T-cell (primary cell): ENCODE results near the gene INPP5D. TPM values are rescaled to one million over a fixed set of nuclear protein-coding genes. Genes with fewer than 3 reads are reported as not detected.

Source experiments
- ATAC-seq, 4 experiments: fragments of 200-7000 bp in 3 of 4; fragments of 150-1000 bp in 1 of 4; cut with Tn5 transposase; replicated peaks in 1 of 4; 1 replicate in 3 of 4; 2 replicates in 1 of 4; pipeline ENCODE4 v1.10.0; 2021; ENCODE audit warnings: moderate library complexity in 3 of 4, mild to moderate bottlenecking in 2 of 4, moderate number of reproducible peaks in 1 of 4
- CTCF ChIA-PET, 2 donors: fragments of 300-600 bp; sonication (Branson Sonifier 250); formaldehyde crosslinking; loops; one replicate each; lab custom pipeline; 2022; ENCODE audit warnings: antibody characterized with exemption in 2 of 2; lab: Charles Lee
- POLR2A ChIA-PET, 2 donors: fragments of 300-600 bp; sonication (Branson Sonifier 250); formaldehyde crosslinking; loops; one replicate each; lab custom pipeline; 2022; ENCODE audit warnings: antibody characterized with exemption in 2 of 2; lab: Charles Lee
- DNase-seq, 35 experiments: peaks; one replicate each; pipeline versions ENCODE4 v3.0.0 to v3.0.0-alpha.2; 2013 to 2023
- H3K27ac ChIP-seq: one replicate; pipeline ENCODE4 v1.5.1; 2013; ENCODE audit warnings: low read length
- H3K27me3 ChIP-seq, 2 experiments: replicated peaks in 1 of 2; 1 replicate in 1 of 2; 2 replicates in 1 of 2; pipeline versions ENCODE4 v1.6.1 to v1.7.0; 2013; ENCODE audit warnings: low read length in 1 of 2, mixed read lengths in 1 of 2; ENCODE audit not compliant: control insufficient read depth in 2 of 2, insufficient read depth in 2 of 2; ENCODE audit errors: extremely low read depth in 1 of 2
- H3K36me3 ChIP-seq, 2 donors: 1 replicate in 1 of 2; 2 replicates in 1 of 2; pipeline versions ENCODE4 v1.6.1 to v1.7.0; 2013; ENCODE audit warnings: low read length in 1 of 2; ENCODE audit not compliant: control insufficient read depth in 2 of 2, insufficient read depth in 1 of 2; ENCODE audit errors: extremely low read depth in 1 of 2
- H3K4me1 ChIP-seq, 2 experiments: 1 replicate in 1 of 2; 2 replicates in 1 of 2; pipeline versions ENCODE4 v1.6.1 to v1.7.0; 2013; ENCODE audit warnings: low read length in 2 of 2, mixed read lengths in 1 of 2; ENCODE audit not compliant: insufficient read depth in 2 of 2, control insufficient read depth in 1 of 2; ENCODE audit errors: extremely low read depth in 1 of 2
- H3K4me3 ChIP-seq, 2 donors: 1 replicate in 1 of 2; 2 replicates in 1 of 2; pipeline versions ENCODE4 v1.5.1 to v1.7.0; 2013; ENCODE audit warnings: mild to moderate bottlenecking in 2 of 2, low read length in 1 of 2, moderate library complexity in 1 of 2; ENCODE audit not compliant: control insufficient read depth in 1 of 2; ENCODE audit errors: extremely low read depth in 1 of 2
- H3K9me3 ChIP-seq: 2 replicates; pipeline ENCODE4 v1.7.0; 2013
- H3K27ac Mint-ChIP-seq, 2 donors: one replicate each; pipeline ENCODE4 v1.8.0; 2020 to 2021; ENCODE audit warnings: mild to moderate bottlenecking in 2 of 2, mixed read lengths in 2 of 2
- H3K27me3 Mint-ChIP-seq, 2 donors: one replicate each; pipeline ENCODE4 v1.8.0; 2021 to 2022; ENCODE audit warnings: mixed read lengths in 2 of 2
- H3K36me3 Mint-ChIP-seq: one replicate; pipeline ENCODE4 v1.8.0; 2021; ENCODE audit warnings: mixed read lengths
- H3K4me1 Mint-ChIP-seq, 3 donors: one replicate each; pipeline ENCODE4 v1.8.0; 2020 to 2022; ENCODE audit warnings: mixed read lengths in 3 of 3, mild to moderate bottlenecking in 1 of 3
- H3K4me3 Mint-ChIP-seq, 3 donors: one replicate each; pipeline ENCODE4 v1.8.0; 2020 to 2022; ENCODE audit warnings: mild to moderate bottlenecking in 3 of 3, mixed read lengths in 3 of 3, moderate library complexity in 3 of 3
- H3K9me3 Mint-ChIP-seq, 3 donors: one replicate each; pipeline ENCODE4 v1.8.0; 2020 to 2022; ENCODE audit warnings: mixed read lengths in 3 of 3
- WGBS: methylation state at CpG from one replicate; pipeline ENCODE4 v1.1.5; 2013; ENCODE audit warnings: missing lambda C conversion rate; ENCODE audit not compliant: insufficient coverage; 5-methylcytosine and 5-hydroxymethylcytosine counted together
- total RNA-seq, 35 experiments: library from RNA in 6 of 35; stranded (reverse) in 6 of 35; fragments of 120-200 nt in 1 of 35; gene quantifications; one replicate each; pipeline versions ENCODE4 v1.2.1 to v1.2.4 and lab custom pipeline; 2013 to 2026

The INPP5D gene
- total RNA-seq, 5 donors from 2014 or later (not counting 1 experiment from before 2014, with no cell fraction given), result 108 to 216 (median 135) TPM

- no peaks in the 10 kb centered on the region for H3K27me3 Mint-ChIP-seq
- Histone ChIP-seq H3K27me3 (no peaks in the 10 kb centered on the region), H3K9me3 (no peaks in the 10 kb centered on the region), H3K4me3 (no peak overlapping the region), H3K27ac (no peak overlapping the region), H3K36me3 (peaks cover 0 to 49% of the 10 kb centered on the region in 2 donors), H3K4me1 (peaks cover 3 to 61% of the 10 kb centered on the region in 2 experiments)
- no peak overlapping the region for H3K4me3 Mint-ChIP-seq
- H3K27ac Mint-ChIP-seq, result peak overlapping the region in 1 of 2 donors; percentile 54
- peaks cover 68 to 77% (median 72%) of the 10 kb centered on the region in 3 donors for H3K4me1 Mint-ChIP-seq
- H3K9me3 Mint-ChIP-seq, result no peaks in the 10 kb centered on the region
- H3K36me3 Mint-ChIP-seq, result peaks cover 44% of the 10 kb centered on the region
- WGBS, result 97% methylated on average over 6 of the region's 6 CpGs
- ChIA-PET POLR2A (interaction anchor here in 1 of 2 donors (0.6 kb wide), 1 partner anchor 193 kb away, joined by 4 read pairs; no protein-coding TSS in a partner anchor), CTCF (no interaction called here)
- no peak for ATAC-seq
- no peak for DNase-seq
Measured at GRCh38 chr2:233090879-233091278, 30.7 kb downstream of the INPP5D start.

DNA sequence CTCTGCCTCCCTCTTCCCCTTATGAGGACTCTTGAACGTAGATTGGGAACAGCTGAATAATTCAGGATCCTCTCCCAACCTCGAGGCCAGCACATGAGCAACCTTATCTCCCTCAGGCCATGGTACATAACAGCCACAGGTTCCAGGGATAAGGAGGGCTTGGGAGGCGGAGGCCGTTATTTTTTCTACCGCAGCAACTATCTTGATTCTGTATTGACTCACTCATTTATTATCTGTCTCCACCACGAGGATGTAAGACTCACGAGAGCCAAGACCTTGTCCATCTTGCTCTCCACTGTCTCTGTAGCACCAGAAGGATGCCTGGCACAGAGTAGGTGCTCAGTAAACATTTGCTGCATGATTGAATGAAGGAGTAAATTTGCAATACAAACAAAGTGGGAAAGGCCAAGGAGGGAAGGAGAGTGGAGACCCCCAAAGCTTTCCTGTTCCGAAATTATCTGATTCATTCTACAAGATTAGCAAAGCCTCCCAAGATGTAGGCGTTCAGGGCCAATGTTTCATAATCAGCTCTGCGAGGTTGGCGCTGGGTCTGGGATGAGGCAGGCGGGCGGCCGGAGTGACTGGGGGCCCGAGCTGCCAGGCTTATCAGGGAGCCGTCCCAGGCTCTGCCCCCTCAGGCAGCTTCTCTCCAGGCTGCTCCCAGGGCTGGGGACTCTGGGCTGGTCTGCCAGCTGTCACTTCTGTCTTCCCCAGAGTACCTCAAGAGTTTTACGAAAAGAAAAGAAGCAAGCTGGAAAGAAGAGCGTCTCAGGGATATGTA lies 31.6 kb downstream of the INPP5D start:
- H3K9me3 Mint-ChIP-seq, result no peaks in the 10 kb centered on the region
- POLR2A ChIA-PET, result no interaction called here
- 95% methylated on average over 9 of the region's 18 CpGs for WGBS
- Histone ChIP-seq H3K4me1 (peaks cover 3 to 53% of the 10 kb centered on the region in 2 experiments), H3K9me3 (no peaks in the 10 kb centered on the region), H3K36me3 (peaks cover 0 to 49% of the 10 kb centered on the region in 2 donors), H3K4me3 (no peak overlapping the region), H3K27me3 (no peaks in the 10 kb centered on the region), H3K27ac (no peak overlapping the region)
- H3K27me3 Mint-ChIP-seq, result no peaks in the 10 kb centered on the region
- DNase-seq (no peak), ATAC-seq (no peak)
- H3K27ac Mint-ChIP-seq, result peak overlapping the region; percentile 48 to 76
- H3K4me1 Mint-ChIP-seq, result peaks cover 67 to 77% (median 68%) of the 10 kb centered on the region in 3 donors
- peaks cover 48% of the 10 kb centered on the region for H3K36me3 Mint-ChIP-seq
- CTCF ChIA-PET, result interaction anchor here in 1 of 2 donors (0.6 kb wide), 1 partner anchor 95 kb away, joined by 3 read pairs; no protein-coding TSS in a partner anchor
- no peak overlapping the region for H3K4me3 Mint-ChIP-seq

GRCh38 chr2:233092432-233093165 lies 32.5 kb downstream of the INPP5D start:
- H3K36me3 ChIP-seq, result peaks cover 0 to 49% of the 10 kb centered on the region in 2 donors
- no peak overlapping the region for H3K27ac ChIP-seq
- Mint-ChIP-seq H3K27ac (peak overlapping the region; percentile 57 to 76), H3K4me1 (peaks cover 72 to 79% (median 73%) of the 10 kb centered on the region in 3 donors), H3K9me3 (no peaks in the 10 kb centered on the region), H3K27me3 (no peaks in the 10 kb centered on the region), H3K36me3 (peaks cover 48% of the 10 kb centered on the region), H3K4me3 (no peak overlapping the region)
- POLR2A ChIA-PET, result no interaction called here
- no peak overlapping the region for H3K4me3 ChIP-seq
- H3K4me1 ChIP-seq, result peaks cover 3 to 46% of the 10 kb centered on the region in 2 experiments
- H3K9me3 ChIP-seq, result no peaks in the 10 kb centered on the region
- ATAC-seq, result no peak
- no peaks in the 10 kb centered on the region for H3K27me3 ChIP-seq
- WGBS, result 69% methylated on average over 4 of the region's 9 CpGs
- no peak for DNase-seq
- CTCF ChIA-PET, result interaction anchor here in 1 of 2 donors (0.6 kb wide), 1 partner anchor 95 kb away, joined by 3 read pairs; no protein-coding TSS in a partner anchor

- Mint-ChIP-seq H3K4me3 (no peak overlapping the region), H3K27me3 (no peaks in the 10 kb centered on the region), H3K9me3 (no peaks in the 10 kb centered on the region), H3K27ac (peak overlapping the region; percentile 57 to 76), H3K4me1 (peaks cover 71 to 78% (median 73%) of the 10 kb centered on the region in 3 donors), H3K36me3 (peaks cover 44% of the 10 kb centered on the region)
- DNase-seq (no peak), ATAC-seq (no peak)
- H3K36me3 ChIP-seq, result peaks cover 0 to 47% of the 10 kb centered on the region in 2 donors
- H3K4me1 ChIP-seq, result peaks cover 3 to 46% of the 10 kb centered on the region in 2 experiments
- POLR2A ChIA-PET, result no interaction called here
- CTCF ChIA-PET, result no interaction called here
- no peaks in the 10 kb centered on the region for H3K9me3 ChIP-seq
- WGBS, result no CpG with 5 or more reads among the region's 1 CpG
- H3K27ac ChIP-seq, result no peak overlapping the region
- no peaks in the 10 kb centered on the region for H3K27me3 ChIP-seq
- H3K4me3 ChIP-seq, result no peak overlapping the region
Measured at GRCh38 chr2:233093166-233093448, 33.0 kb downstream of the INPP5D start.

- H3K27ac Mint-ChIP-seq, result peak overlapping the region; percentile 24 to 76
- no peak overlapping the region for H3K4me3 ChIP-seq
- CTCF ChIA-PET, result interaction anchor here in 1 of 2 donors (0.7 kb wide), 1 partner anchor 13 kb away, joined by 3 read pairs; no protein-coding TSS in a partner anchor
- no peak overlapping the region for H3K4me3 Mint-ChIP-seq
- peaks cover 71 to 78% (median 73%) of the 10 kb centered on the region in 3 donors for H3K4me1 Mint-ChIP-seq
- POLR2A ChIA-PET, result interaction anchor here (0.5 to 0.7 kb wide), 3 partner anchors 13 to 899 kb away, joined by 3 to 4 read pairs (median 4); no protein-coding TSS in a partner anchor
- no peaks in the 10 kb centered on the region for H3K9me3 ChIP-seq
- peaks cover 42% of the 10 kb centered on the region for H3K36me3 Mint-ChIP-seq
- no peak overlapping the region for H3K27ac ChIP-seq
- ATAC-seq (no peak), DNase-seq (no peak)
- H3K9me3 Mint-ChIP-seq, result no peaks in the 10 kb centered on the region
- WGBS, result 100% methylated on average over 2 of the region's 4 CpGs
- H3K27me3 Mint-ChIP-seq, result no peaks in the 10 kb centered on the region
- H3K36me3 ChIP-seq, result peaks cover 0 to 44% of the 10 kb centered on the region in 2 donors
- no peaks in the 10 kb centered on the region for H3K27me3 ChIP-seq
- peaks cover 3 to 49% of the 10 kb centered on the region in 2 experiments for H3K4me1 ChIP-seq
Measured at GRCh38 chr2:233093721-233094120, 33.6 kb downstream of the INPP5D start.

DNA sequence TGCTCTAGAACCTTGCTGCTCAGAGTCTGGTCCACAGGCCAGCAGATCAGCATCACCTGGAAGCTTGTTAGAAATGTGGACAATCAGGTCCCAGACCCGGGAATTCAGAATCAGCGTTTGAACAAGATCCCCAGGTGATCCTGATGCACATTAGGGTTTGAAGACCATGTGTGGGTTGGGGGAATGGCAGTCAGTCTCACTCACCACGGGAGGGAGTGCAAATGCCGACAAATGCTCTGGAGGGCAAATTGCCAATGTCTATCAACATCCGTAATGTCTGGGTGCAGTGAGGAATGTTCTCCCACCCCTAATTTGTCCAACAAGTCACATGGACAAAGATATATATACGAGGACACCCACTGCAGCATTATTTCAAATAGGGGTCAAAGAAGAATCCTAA lies 34.5 kb downstream of the INPP5D start:
- H3K4me1 Mint-ChIP-seq, result peaks cover 74 to 83% (median 74%) of the 10 kb centered on the region in 3 donors
- peaks cover 7 to 52% of the 10 kb centered on the region in 2 experiments for H3K4me1 ChIP-seq
- no peak overlapping the region for H3K27ac ChIP-seq
- 100% methylated on average over 1 of the region's 6 CpGs for WGBS
- ChIA-PET CTCF (interaction anchor here in 1 of 2 donors (0.6 kb wide), 1 partner anchor 298 kb away, joined by 3 read pairs; no protein-coding TSS in a partner anchor), POLR2A (interaction anchor here in 1 of 2 donors (0.6 to 0.7 kb wide), 2 partner anchors 14 to 158 kb away, joined by 4 to 10 read pairs; no protein-coding TSS in a partner anchor)
- H3K27ac Mint-ChIP-seq, result peak overlapping the region; percentile 12 to 82
- DNase-seq (no peak), ATAC-seq (no peak)
- no peaks in the 10 kb centered on the region for H3K9me3 ChIP-seq
- no peak overlapping the region for H3K4me3 ChIP-seq
- H3K27me3 Mint-ChIP-seq, result no peaks in the 10 kb centered on the region
- H3K9me3 Mint-ChIP-seq, result no peaks in the 10 kb centered on the region
- no peak overlapping the region for H3K4me3 Mint-ChIP-seq
- no peaks in the 10 kb centered on the region for H3K27me3 ChIP-seq
- H3K36me3 Mint-ChIP-seq, result peaks cover 47% of the 10 kb centered on the region
- peaks cover 3 to 40% of the 10 kb centered on the region in 2 donors for H3K36me3 ChIP-seq
